HL-60/S4 treated with retinoic acid at 250 ng/mL for 4 days and 3 days (cell line): Measurements from ENCODE around the gene FOXRED1.
"Not testable (repeated sequence)": the region's sequence is repeated elsewhere in the genome, so short reads cannot be mapped to it uniquely, and the experiment has no call there.

Source experiments
- in situ Hi-C: fragments of 300-500 bp; cut with MboI; formaldehyde crosslinking; loops from 2 replicates; pipeline ENCODE4 v1.7.0; 2022; ENCODE audit warnings: low sequenced_read_pairs

The FOXRED1 gene

GRCh38 chr11:126268708-126269579 is at the start of gene FOXRED1, which contains the start of gene SRPRA:
FOXRED1 (plus strand) TSS chr11:126269154; CDS start chr11:126269207, 53 bp downstream.
SRPRA (minus strand) TSS chr11:126268895; CDS start chr11:126268804, 91 bp downstream.
- in situ Hi-C loops, result no loop called here

GRCh38 chr11:126219547-126219946 is 49.4 kb upstream of the FOXRED1 start:
- in situ Hi-C loops, result no loop called here

- in situ Hi-C loops, result no loop called here
These were observed 44.2 kb upstream of the FOXRED1 start for GRCh38 chr11:126224647-126225294.

GRCh38 chr11:126225295-126225665 is 43.7 kb upstream of the FOXRED1 start:
- in situ Hi-C loops, result no loop called here

GRCh38 chr11:126226334-126227084 is 42.4 kb upstream of the FOXRED1 start:
- in situ Hi-C loops, result no loop called here

- in situ Hi-C loops, result no loop called here
These were observed 39.0 kb upstream of the FOXRED1 start for GRCh38 chr11:126229858-126230540.

GRCh38 chr11:126231725-126232459 is 37.1 kb upstream of the FOXRED1 start:
- in situ Hi-C loops, result no loop called here

GRCh38 chr11:126232683-126233082 is 36.3 kb upstream of the FOXRED1 start:
- in situ Hi-C loops, result no loop called here

- in situ Hi-C loops, result no loop called here
These were observed 35.6 kb upstream of the FOXRED1 start for GRCh38 chr11:126233391-126233790.

GRCh38 chr11:126246636-126247035 is 22.3 kb upstream of the FOXRED1 start:
- in situ Hi-C loops, result no loop called here

- in situ Hi-C loops, result no loop called here
These were observed 15.7 kb upstream of the FOXRED1 start for GRCh38 chr11:126253265-126253664.

GRCh38 chr11:126254819-126255218 is 14.1 kb upstream of the FOXRED1 start:
- in situ Hi-C loops, result no loop called here

GRCh38 chr11:126255507-126255906 is 13.4 kb upstream of the FOXRED1 start:
- in situ Hi-C loops, result not testable (repeated sequence)

GRCh38 chr11:126256216-126256615 is 12.7 kb upstream of the FOXRED1 start:
- in situ Hi-C loops, result no loop called here

- in situ Hi-C loops, result no loop called here
These were observed 11.8 kb upstream of the FOXRED1 start for GRCh38 chr11:126257144-126257543.

GRCh38 chr11:126257764-126258163 is 11.2 kb upstream of the FOXRED1 start:
- in situ Hi-C loops, result no loop called here

- in situ Hi-C loops, result no loop called here
These were observed 6.7 kb upstream of the FOXRED1 start for GRCh38 chr11:126262216-126262615.

GRCh38 chr11:126263489-126263888 is 5.5 kb upstream of the FOXRED1 start:
- in situ Hi-C loops, result no loop called here

GRCh38 chr11:126265811-126266210 is 3.1 kb upstream of the FOXRED1 start:
- in situ Hi-C loops, result no loop called here

GRCh38 chr11:126267650-126268049 is 1.3 kb upstream of the FOXRED1 start:
- in situ Hi-C loops, result no loop called here
